ENCODE measurements around the gene NPIPB6. TPM values are rescaled to one million over a fixed set of nuclear protein-coding genes. Genes with fewer than 3 reads are reported as not detected.

The NPIPB6 gene
- total RNA-seq, 1 donor from 2014 or later = 8.5 TPM

GRCh38 chr16:28307936-28308335 lies 55.4 kb downstream of the NPIPB6 start:
- intact Hi-C loops (cut with DNase I) = no loop called here
- no peak for ATAC-seq
- DNase-seq (ENCODE audit: low spot score) = no peak

GRCh38 chr16:28304214-28304613 lies 59.1 kb downstream of the NPIPB6 start:
- ATAC-seq (no peak), DNase-seq (ENCODE audit: low spot score) (no peak)
- intact Hi-C loops (cut with DNase I) = no loop called here

- no peak for DNase-seq (ENCODE audit: low spot score)
- no peak for ATAC-seq
- intact Hi-C loops (cut with DNase I) = no loop called here
These were observed 60.2 kb downstream of the NPIPB6 start for GRCh38 chr16:28303132-28303531.

- DNase-seq (ENCODE audit: low spot score) = no peak
- ATAC-seq = no peak
- intact Hi-C loops (cut with DNase I) = no loop called here
These were observed 61.7 kb downstream of the NPIPB6 start for GRCh38 chr16:28301620-28302019.

GRCh38 chr16:28301154-28301553 lies 62.2 kb downstream of the NPIPB6 start:
- DNase-seq (ENCODE audit: low spot score) = no peak
- no peak for ATAC-seq
- intact Hi-C loops (cut with DNase I) = no loop called here

GRCh38 chr16:28300327-28300726 lies 63.0 kb downstream of the NPIPB6 start:
- intact Hi-C loops (cut with DNase I) = no loop called here
- ATAC-seq = no peak
- no peak for DNase-seq (ENCODE audit: low spot score)

GRCh38 chr16:28298511-28298878 lies 64.8 kb downstream of the NPIPB6 start:
- no peak for DNase-seq (ENCODE audit: low spot score)
- no peak for ATAC-seq
- intact Hi-C loops (cut with DNase I) = no loop called here

- ATAC-seq = no peak
- DNase-seq (ENCODE audit: low spot score) = no peak
- intact Hi-C loops (cut with DNase I) = no loop called here
These were observed 65.4 kb downstream of the NPIPB6 start for GRCh38 chr16:28297784-28298510.

- no peak for ATAC-seq
- DNase-seq (ENCODE audit: low spot score) = no peak
- intact Hi-C loops (cut with DNase I) = no loop called here
These were observed 66.0 kb downstream of the NPIPB6 start for GRCh38 chr16:28297308-28297707.

GRCh38 chr16:28295276-28295675 lies 68.0 kb downstream of the NPIPB6 start:
- intact Hi-C loops (cut with DNase I) = no loop called here
- ATAC-seq (no peak), DNase-seq (ENCODE audit: low spot score) (no peak)

GRCh38 chr16:28294201-28294600 lies 69.1 kb downstream of the NPIPB6 start:
- intact Hi-C loops (cut with DNase I) = no loop called here
- no peak for ATAC-seq
- no peak for DNase-seq (ENCODE audit: low spot score)

- intact Hi-C loops (cut with DNase I) = no loop called here
- DNase-seq (ENCODE audit: low spot score) (no peak), ATAC-seq (no peak)
These were observed 69.7 kb downstream of the NPIPB6 start for GRCh38 chr16:28293601-28293960.

- ATAC-seq = no peak
- intact Hi-C loops (cut with DNase I) = no loop called here
- no peak for DNase-seq (ENCODE audit: low spot score)
These were observed 70.3 kb downstream of the NPIPB6 start for GRCh38 chr16:28292731-28293600.

Small RNA genes lying within 50 kb of the gene (microRNA-seq; reads per million reads assigned to microRNA genes)
- gene MIR6862-1 = not detected

Other genes with a start within 250 kb of the NPIPB6 start
- gene XPO6, start 151.5 kb downstream of the NPIPB6 start, total RNA-seq = 120 TPM
- 0.62 TPM for gene SBK1, start 71.0 kb downstream of the NPIPB6 start, total RNA-seq
- gene EIF3CL, start 40.3 kb upstream of the NPIPB6 start, total RNA-seq = 49.8 TPM
- not detected for gene NPIPB7, start 108.8 kb upstream of the NPIPB6 start, total RNA-seq
- 26.8 TPM for gene CLN3, start 128.6 kb upstream of the NPIPB6 start, total RNA-seq
- gene APOBR, start 131.1 kb upstream of the NPIPB6 start, total RNA-seq = 2.9 TPM
- not detected for gene IL27, start 143.3 kb upstream of the NPIPB6 start, total RNA-seq
- gene NUPR1, start 175.5 kb upstream of the NPIPB6 start, total RNA-seq = 99.3 TPM
- 30.9 TPM for gene SGF29, start 190.4 kb upstream of the NPIPB6 start, total RNA-seq
- 4.5 TPM for gene SULT1A2, start 233.5 kb upstream of the NPIPB6 start, total RNA-seq
- 40.0 TPM for gene SULT1A1, start 246.5 kb upstream of the NPIPB6 start, total RNA-seq